ENCODE measurements around the gene PCDHGA9. TPM values are rescaled to one million over a fixed set of nuclear protein-coding genes. Genes with fewer than 3 reads are reported as not detected.

Gene PCDHGA9
- total RNA-seq, 1 donor from 2014 or later: 3.2 TPM

Other genes with a start within 250 kb of the PCDHGA9 start
- gene PCDHB7, start 230.1 kb upstream of the PCDHGA9 start, total RNA-seq: under 0.01 and 0.85 TPM in 2 replicates
- 0.17 and 0.55 TPM in 2 replicates for gene PCDHB8, start 225.0 kb upstream of the PCDHGA9 start, total RNA-seq
- gene PCDHB16, start 220.4 kb upstream of the PCDHGA9 start, total RNA-seq: 0.17 and 1.4 TPM in 2 replicates
- gene PCDHB9, start 215.6 kb upstream of the PCDHGA9 start, total RNA-seq: 0.17 and 0.60 TPM in 2 replicates
- gene PCDHB10, start 210.4 kb upstream of the PCDHGA9 start, total RNA-seq: 0.35 and 0.85 TPM in 2 replicates
- gene PCDHB11, start 203.2 kb upstream of the PCDHGA9 start, total RNA-seq: 0.17 and 1.6 TPM in 2 replicates
- gene PCDHB12, start 194.1 kb upstream of the PCDHGA9 start, total RNA-seq: 1.2 TPM in 1 of 2 replicates, not detected in the other
- 0.17 and 2.9 TPM in 2 replicates for gene PCDHB13, start 188.9 kb upstream of the PCDHGA9 start, total RNA-seq
- 0.35 and 3.5 TPM in 2 replicates for gene PCDHB14, start 179.4 kb upstream of the PCDHGA9 start, total RNA-seq
- under 0.01 and 1.3 TPM in 2 replicates for gene PCDHB15, start 157.4 kb upstream of the PCDHGA9 start, total RNA-seq
- 0.20 and 1.0 TPM in 2 replicates for gene SLC25A2, start 98.7 kb upstream of the PCDHGA9 start, total RNA-seq
- 68.9 and 99.9 TPM in 2 replicates for gene TAF7, start 82.0 kb upstream of the PCDHGA9 start, total RNA-seq
- under 0.01 and 0.80 TPM in 2 replicates for gene PCDHGA1, start 72.3 kb upstream of the PCDHGA9 start, total RNA-seq
- 1.2 and 3.1 TPM in 2 replicates for gene PCDHGA2, start 64.0 kb upstream of the PCDHGA9 start, total RNA-seq
- 0.17 and 1.0 TPM in 2 replicates for gene PCDHGA3, start 58.9 kb upstream of the PCDHGA9 start, total RNA-seq
- gene PCDHGB1, start 52.7 kb upstream of the PCDHGA9 start, total RNA-seq: 0.35 and 4.0 TPM in 2 replicates
- 0.87 and 2.1 TPM in 2 replicates for gene PCDHGA4, start 47.8 kb upstream of the PCDHGA9 start, total RNA-seq
- gene PCDHGB2, start 42.8 kb upstream of the PCDHGA9 start, total RNA-seq: 0.35 and 2.7 TPM in 2 replicates
- under 0.01 and 1.3 TPM in 2 replicates for gene PCDHGA5, start 38.6 kb upstream of the PCDHGA9 start, total RNA-seq
- 0.52 and 2.3 TPM in 2 replicates for gene PCDHGB3, start 32.5 kb upstream of the PCDHGA9 start, total RNA-seq
- 0.69 and 2.1 TPM in 2 replicates for gene PCDHGA6, start 28.9 kb upstream of the PCDHGA9 start, total RNA-seq
- 0.52 and 2.3 TPM in 2 replicates for gene PCDHGA7, start 20.0 kb upstream of the PCDHGA9 start, total RNA-seq
- 4.9 and 12.5 TPM in 2 replicates for gene PCDHGB4, start 15.1 kb upstream of the PCDHGA9 start, total RNA-seq
- 0.69 and 1.6 TPM in 2 replicates for gene PCDHGA8, start 10.1 kb upstream of the PCDHGA9 start, total RNA-seq
- gene PCDHGB5, start 4.8 kb upstream of the PCDHGA9 start, total RNA-seq: 9.4 and 17.8 TPM in 2 replicates
- 1.0 and 2.3 TPM in 2 replicates for gene PCDHGB6, start 5.2 kb downstream of the PCDHGA9 start, total RNA-seq
- 0.52 and 5.1 TPM in 2 replicates for gene PCDHGA10, start 10.2 kb downstream of the PCDHGA9 start, total RNA-seq
- gene PCDHGB7, start 14.9 kb downstream of the PCDHGA9 start, total RNA-seq: 1.7 and 10.4 TPM in 2 replicates
- 1.4 and 3.1 TPM in 2 replicates for gene PCDHGA11, start 18.3 kb downstream of the PCDHGA9 start, total RNA-seq
- gene PCDHGA12, start 27.7 kb downstream of the PCDHGA9 start, total RNA-seq: 0.52 and 1.7 TPM in 2 replicates
- 11.8 and 23.6 TPM in 2 replicates for gene PCDHGC3, start 73.2 kb downstream of the PCDHGA9 start, total RNA-seq
- 1.1 TPM in 1 of 2 replicates, not detected in the other for gene PCDHGC4, start 82.3 kb downstream of the PCDHGA9 start, total RNA-seq
- 0.17 and 0.80 TPM in 2 replicates for gene PCDHGC5, start 86.3 kb downstream of the PCDHGA9 start, total RNA-seq
- 73.1 and 113 TPM in 2 replicates for gene DIAPH1, start 216.2 kb downstream of the PCDHGA9 start, total RNA-seq
- 50.2 and 62.0 TPM in 2 replicates for gene HDAC3, start 234.1 kb downstream of the PCDHGA9 start, total RNA-seq
- 5.4 and 6.9 TPM in 2 replicates for gene RELL2, start 234.2 kb downstream of the PCDHGA9 start, total RNA-seq
- 28.9 and 34.2 TPM in 2 replicates for gene FCHSD1, start 248.6 kb downstream of the PCDHGA9 start, total RNA-seq